Measurements from ENCODE around the gene DKK2.

DKK2 gene

DNA sequence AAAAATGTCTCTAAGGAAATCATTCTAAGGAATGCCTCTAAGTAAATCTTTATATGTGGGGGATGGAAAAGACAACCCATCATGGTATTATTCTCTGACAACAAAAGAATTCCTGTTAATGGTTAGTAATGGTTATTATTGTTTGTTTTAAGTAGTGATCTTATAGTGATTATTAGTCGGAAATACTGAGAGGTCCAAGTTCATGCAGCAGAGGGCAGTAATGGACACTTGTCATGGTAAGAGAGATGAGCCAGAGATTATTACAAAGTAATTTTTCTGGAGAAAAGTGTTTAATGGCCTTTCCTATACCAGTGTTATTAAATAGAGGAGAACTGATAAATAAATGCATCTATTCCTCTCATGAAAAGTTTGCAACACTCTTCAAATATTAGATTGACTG, 8.1 kb upstream of the DKK2 start:
- ChIA-PET CTCF (interaction anchor here (1.2 to 1.4 kb wide), 2 partner anchors 16 to 139 kb away, joined by 4 read pairs; no protein-coding TSS in a partner anchor), POLR2A (no interaction called here)
- TF ChIP-seq, protein P1, sequence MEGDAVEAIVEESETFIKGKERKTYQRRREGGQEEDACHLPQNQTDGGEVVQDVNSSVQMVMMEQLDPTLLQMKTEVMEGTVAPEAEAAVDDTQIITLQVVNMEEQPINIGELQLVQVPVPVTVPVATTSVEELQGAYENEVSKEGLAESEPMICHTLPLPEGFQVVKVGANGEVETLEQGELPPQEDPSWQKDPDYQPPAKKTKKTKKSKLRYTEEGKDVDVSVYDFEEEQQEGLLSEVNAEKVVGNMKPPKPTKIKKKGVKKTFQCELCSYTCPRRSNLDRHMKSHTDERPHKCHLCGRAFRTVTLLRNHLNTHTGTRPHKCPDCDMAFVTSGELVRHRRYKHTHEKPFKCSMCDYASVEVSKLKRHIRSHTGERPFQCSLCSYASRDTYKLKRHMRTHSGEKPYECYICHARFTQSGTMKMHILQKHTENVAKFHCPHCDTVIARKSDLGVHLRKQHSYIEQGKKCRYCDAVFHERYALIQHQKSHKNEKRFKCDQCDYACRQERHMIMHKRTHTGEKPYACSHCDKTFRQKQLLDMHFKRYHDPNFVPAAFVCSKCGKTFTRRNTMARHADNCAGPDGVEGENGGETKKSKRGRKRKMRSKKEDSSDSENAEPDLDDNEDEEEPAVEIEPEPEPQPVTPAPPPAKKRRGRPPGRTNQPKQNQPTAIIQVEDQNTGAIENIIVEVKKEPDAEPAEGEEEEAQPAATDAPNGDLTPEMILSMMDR (IDR thresholded peaks at IDR 0.05; ENCODE audit: control extremely low read depth, extremely low read depth, low read depth, missing control alignments), result no peak
- DNase-seq (ENCODE audit: extremely low spot score), result no peak

GRCh38 chr4:107037199-107037584, 1.1 kb upstream of the DKK2 start:
- CTCF ChIA-PET, result no interaction called here
- TF ChIP-seq, protein P1 (IDR thresholded peaks at IDR 0.05; ENCODE audit: control extremely low read depth, extremely low read depth, low read depth, missing control alignments), result peak; percentile 48
- peak; percentile 5 for DNase-seq (ENCODE audit: extremely low spot score)
- POLR2A ChIA-PET, result no interaction called here

GRCh38 chr4:107036584-107037198, 578 bp upstream of the DKK2 start:
- ChIA-PET POLR2A (no interaction called here), CTCF (no interaction called here)
- peak; percentile 10 for DNase-seq (ENCODE audit: extremely low spot score)
- TF ChIP-seq, protein P1 (IDR thresholded peaks at IDR 0.05; ENCODE audit: control extremely low read depth, extremely low read depth, low read depth, missing control alignments), result no peak

DNA sequence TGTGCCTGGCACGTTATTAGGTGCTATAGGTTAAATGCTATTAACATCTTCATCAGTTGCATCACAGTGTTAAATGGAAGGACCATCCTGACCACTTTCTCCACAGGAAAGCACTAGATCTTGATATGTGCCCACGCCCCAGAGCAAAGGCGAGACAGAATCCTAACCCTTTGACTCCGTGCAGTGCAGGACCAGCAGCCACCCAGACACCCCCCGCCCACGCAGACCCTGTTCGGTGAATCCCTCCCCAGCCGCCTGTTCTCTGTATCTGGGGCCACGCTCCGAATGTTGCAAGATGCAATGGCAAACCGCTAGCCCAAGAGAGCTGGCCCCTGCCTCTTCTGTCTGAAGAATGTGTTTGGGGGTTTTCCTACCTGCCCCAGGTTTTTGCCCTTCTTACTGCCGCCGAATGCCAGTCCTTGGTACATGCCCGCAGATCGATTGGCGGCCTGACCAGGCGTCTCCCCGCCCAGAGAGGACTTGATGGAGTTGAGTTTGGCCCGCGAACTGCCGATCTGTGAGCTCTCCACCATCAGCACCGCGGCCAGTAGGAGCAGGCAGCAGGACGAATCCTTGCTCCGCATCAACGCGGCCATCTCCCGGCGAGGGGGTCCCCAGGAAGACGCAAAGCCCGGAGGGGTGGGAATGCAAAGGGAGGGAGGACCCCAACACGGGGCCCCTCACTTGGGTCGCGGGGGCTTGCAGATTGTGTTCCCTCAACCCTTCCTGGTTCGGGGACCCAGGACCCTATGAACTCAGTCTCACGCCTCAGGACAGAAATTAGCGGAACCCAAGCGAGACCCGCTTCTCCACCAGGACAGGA, 906 bp downstream of the DKK2 start:
- CTCF ChIA-PET, result interaction anchor here (0.9 to 1.3 kb wide), 3 partner anchors 9 to 148 kb away, joined by 3 read pairs; no protein-coding TSS in a partner anchor
- TF ChIP-seq, protein P1 (IDR thresholded peaks at IDR 0.05; ENCODE audit: control extremely low read depth, extremely low read depth, low read depth, missing control alignments), result no peak
- POLR2A ChIA-PET, result no interaction called here

GRCh38 chr4:107034091-107034995, 1.8 kb downstream of the DKK2 start:
- CTCF ChIA-PET, result interaction anchor here (0.9 to 1.6 kb wide), 3 partner anchors 11 to 149 kb away, joined by 3 to 4 read pairs (median 3); no protein-coding TSS in a partner anchor

More for the DNA sequence above, 906 bp downstream of the DKK2 start:
- peak; percentile 17 for DNase-seq (ENCODE audit: extremely low spot score)

More at GRCh38 chr4:107034091-107034995, 1.8 kb downstream of the DKK2 start:
- POLR2A ChIA-PET, result no interaction called here
- peak; percentile 8 for DNase-seq (ENCODE audit: extremely low spot score)
- TF ChIP-seq, protein P1 (IDR thresholded peaks at IDR 0.05; ENCODE audit: control extremely low read depth, extremely low read depth, low read depth, missing control alignments), result no peak
